Transverse colon (tissue), 4 donors: ENCODE results near the gene DCN.

ENCODE experiments used
- EP300 ChIP-seq: sonication (generic); formaldehyde crosslinking; IDR thresholded peaks from one replicate; pipeline ENCODE4 v1.6.1; 2017; ENCODE audit warnings: antibody characterized with exemption, low read depth
- POLR2A ChIP-seq: fragments of 450-650 bp; IDR thresholded peaks from one replicate; pipeline ENCODE4 v1.6.1; 2016; ENCODE audit warnings: antibody characterized with exemption, mild to moderate bottlenecking, moderate library complexity
- POLR2AphosphoS5 ChIP-seq, 3 donors: sonication (generic); formaldehyde crosslinking; IDR thresholded peaks; one replicate each; pipeline ENCODE4 v1.6.1; 2016; ENCODE audit warnings: antibody characterized with exemption in 3 of 3
- TF ChIP-seq, protein P1 (sequence below), 5 experiments: fragments of 200-600 bp in 3 of 5; fragments of 450-650 bp in 2 of 5; sonication (generic) in 3 of 5; IDR thresholded peaks; 1 replicate in 2 of 5; 2 replicates in 3 of 5; pipeline ENCODE4 v1.5.1; 2016 to 2017; ENCODE audit warnings: antibody characterized with exemption in 5 of 5, inconsistent platforms in 3 of 5, mild to moderate bottlenecking in 2 of 5, moderate library complexity in 1 of 5

DNA sequence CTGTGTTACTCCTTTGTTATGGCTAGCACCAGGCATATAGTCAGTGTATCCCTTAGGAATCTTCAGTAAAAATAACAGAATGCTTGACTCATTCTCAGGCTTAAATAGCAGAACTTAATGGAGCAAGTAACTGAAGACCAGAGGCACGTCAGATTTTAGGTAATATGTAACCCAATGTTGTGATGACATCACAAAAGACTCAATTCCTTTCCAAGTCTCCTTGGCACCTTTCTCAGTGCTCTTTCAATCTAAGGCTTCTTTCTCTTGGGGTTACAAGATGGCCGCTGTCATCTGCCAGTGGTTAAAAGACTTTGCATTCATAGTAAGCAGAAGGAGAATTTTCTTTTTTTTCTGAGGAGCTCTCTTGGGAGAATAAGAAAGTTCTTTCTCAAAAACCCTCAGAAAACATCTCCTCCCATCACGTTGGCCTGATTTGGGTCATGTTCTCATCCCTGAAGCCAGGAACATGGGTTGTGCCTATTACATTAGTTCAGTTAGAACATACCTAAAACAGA lies 33.4 kb upstream of the DCN start:
- TF ChIP-seq, protein P1, sequence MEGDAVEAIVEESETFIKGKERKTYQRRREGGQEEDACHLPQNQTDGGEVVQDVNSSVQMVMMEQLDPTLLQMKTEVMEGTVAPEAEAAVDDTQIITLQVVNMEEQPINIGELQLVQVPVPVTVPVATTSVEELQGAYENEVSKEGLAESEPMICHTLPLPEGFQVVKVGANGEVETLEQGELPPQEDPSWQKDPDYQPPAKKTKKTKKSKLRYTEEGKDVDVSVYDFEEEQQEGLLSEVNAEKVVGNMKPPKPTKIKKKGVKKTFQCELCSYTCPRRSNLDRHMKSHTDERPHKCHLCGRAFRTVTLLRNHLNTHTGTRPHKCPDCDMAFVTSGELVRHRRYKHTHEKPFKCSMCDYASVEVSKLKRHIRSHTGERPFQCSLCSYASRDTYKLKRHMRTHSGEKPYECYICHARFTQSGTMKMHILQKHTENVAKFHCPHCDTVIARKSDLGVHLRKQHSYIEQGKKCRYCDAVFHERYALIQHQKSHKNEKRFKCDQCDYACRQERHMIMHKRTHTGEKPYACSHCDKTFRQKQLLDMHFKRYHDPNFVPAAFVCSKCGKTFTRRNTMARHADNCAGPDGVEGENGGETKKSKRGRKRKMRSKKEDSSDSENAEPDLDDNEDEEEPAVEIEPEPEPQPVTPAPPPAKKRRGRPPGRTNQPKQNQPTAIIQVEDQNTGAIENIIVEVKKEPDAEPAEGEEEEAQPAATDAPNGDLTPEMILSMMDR (IDR thresholded peaks at IDR 0.05), result no peak
- TF ChIP-seq POLR2A (no peak), EP300 (no peak), POLR2AphosphoS5 (IDR thresholded peaks at IDR 0.05) (no peak)
